HUES6 (cell line): ENCODE results near the gene SPATA31C2.
"Not testable (repeated sequence)": the region's sequence is repeated elsewhere in the genome, so short reads cannot be mapped to it uniquely, and the experiment has no call there.

Experiments used
- H3K27ac ChIP-seq: 2 replicates; pipeline ENCODE4 v1.7.0; 2013; ENCODE audit warnings: low read depth, mild to moderate bottlenecking, low read length, inconsistent platforms
- H3K27me3 ChIP-seq: 2 replicates; pipeline ENCODE4 v1.6.1; 2013; ENCODE audit warnings: low read length; ENCODE audit not compliant: control insufficient read depth, insufficient read depth
- H3K36me3 ChIP-seq: 2 replicates; pipeline ENCODE4 v1.6.1; 2013; ENCODE audit warnings: low read length; ENCODE audit not compliant: control insufficient read depth, insufficient read depth
- H3K4me1 ChIP-seq: 2 replicates; pipeline ENCODE4 v1.6.1; 2013; ENCODE audit warnings: low read length; ENCODE audit not compliant: control insufficient read depth, insufficient read depth
- H3K4me3 ChIP-seq: 2 replicates; pipeline ENCODE4 v1.5.1; 2013; ENCODE audit warnings: low read depth, low read length
- H3K9ac ChIP-seq: one replicate; pipeline ENCODE4 v1.6.1; 2013; ENCODE audit warnings: mild to moderate bottlenecking, low read length
- H3K9me3 ChIP-seq: 2 replicates; pipeline ENCODE4 v1.6.1; 2013; ENCODE audit warnings: low read depth, low read length; ENCODE audit not compliant: control insufficient read depth, insufficient read depth

SPATA31C2 gene

GRCh38 chr9:88138375-88138774 is at the start of gene SPATA31C2:
Gene SPATA31C2 (minus strand): TSS chr9:88138475. CDS start chr9:88138446, 29 bp downstream.
- not testable (repeated sequence) for H3K27ac ChIP-seq, H3K27me3 ChIP-seq, H3K9ac ChIP-seq, H3K9me3 ChIP-seq, H3K4me3 ChIP-seq, H3K4me1 ChIP-seq, H3K36me3 ChIP-seq

- no peaks in the 10 kb centered on the region for H3K9me3 ChIP-seq
- H3K4me1 ChIP-seq: no peaks in the 10 kb centered on the region
- H3K27ac ChIP-seq: no peak overlapping the region
- no peaks in the 10 kb centered on the region for H3K36me3 ChIP-seq
- H3K9ac ChIP-seq: no peak overlapping the region
- no peaks in the 10 kb centered on the region for H3K27me3 ChIP-seq
- no peak overlapping the region for H3K4me3 ChIP-seq
Observed at GRCh38 chr9:88187631-88188030, 49.4 kb upstream of the SPATA31C2 start.

- Histone ChIP-seq H3K9me3 (no peaks in the 10 kb centered on the region), H3K4me3 (no peak overlapping the region), H3K36me3 (no peaks in the 10 kb centered on the region), H3K9ac (no peak overlapping the region), H3K27ac (no peak overlapping the region), H3K4me1 (no peaks in the 10 kb centered on the region), H3K27me3 (no peaks in the 10 kb centered on the region)
Observed at GRCh38 chr9:88186495-88187110, 48.3 kb upstream of the SPATA31C2 start.

- Histone ChIP-seq H3K27ac (no peak overlapping the region), H3K9me3 (no peaks in the 10 kb centered on the region), H3K4me1 (no peaks in the 10 kb centered on the region), H3K4me3 (no peak overlapping the region), H3K27me3 (no peaks in the 10 kb centered on the region), H3K36me3 (no peaks in the 10 kb centered on the region), H3K9ac (no peak overlapping the region)
Observed at GRCh38 chr9:88184976-88185375, 46.7 kb upstream of the SPATA31C2 start.

- H3K9ac ChIP-seq: no peak overlapping the region
- no peak overlapping the region for H3K4me3 ChIP-seq
- no peaks in the 10 kb centered on the region for H3K36me3 ChIP-seq
- no peaks in the 10 kb centered on the region for H3K27me3 ChIP-seq
- no peak overlapping the region for H3K27ac ChIP-seq
- H3K9me3 ChIP-seq: no peaks in the 10 kb centered on the region
- no peaks in the 10 kb centered on the region for H3K4me1 ChIP-seq
Observed at GRCh38 chr9:88183798-88184495, 45.7 kb upstream of the SPATA31C2 start.

GRCh38 chr9:88182501-88182900 is 44.2 kb upstream of the SPATA31C2 start:
- Histone ChIP-seq H3K27ac (no peak overlapping the region), H3K4me3 (no peak overlapping the region), H3K9ac (no peak overlapping the region), H3K9me3 (no peaks in the 10 kb centered on the region), H3K36me3 (no peaks in the 10 kb centered on the region), H3K4me1 (no peaks in the 10 kb centered on the region), H3K27me3 (no peaks in the 10 kb centered on the region)

- Histone ChIP-seq H3K27ac (no peak overlapping the region), H3K9ac (no peak overlapping the region), H3K4me3 (no peak overlapping the region), H3K4me1 (no peaks in the 10 kb centered on the region; the same call in 1 of the 2 replicates), H3K27me3 (no peaks in the 10 kb centered on the region), H3K36me3 (no peaks in the 10 kb centered on the region), H3K9me3 (no peaks in the 10 kb centered on the region)
Observed at GRCh38 chr9:88180081-88180765, 41.9 kb upstream of the SPATA31C2 start.

- no peak overlapping the region for H3K4me3 ChIP-seq
- H3K4me1 ChIP-seq: no peaks in the 10 kb centered on the region; the same call in 1 of the 2 replicates
- no peaks in the 10 kb centered on the region for H3K36me3 ChIP-seq
- H3K27ac ChIP-seq: no peak overlapping the region
- H3K27me3 ChIP-seq: no peaks in the 10 kb centered on the region
- H3K9me3 ChIP-seq: no peaks in the 10 kb centered on the region
- H3K9ac ChIP-seq: no peak overlapping the region
Observed at GRCh38 chr9:88179062-88179521, 40.8 kb upstream of the SPATA31C2 start.

- H3K27ac ChIP-seq: no peak overlapping the region
- H3K9me3 ChIP-seq: no peaks in the 10 kb centered on the region
- H3K4me3 ChIP-seq: no peak overlapping the region
- H3K4me1 ChIP-seq: no peaks in the 10 kb centered on the region; the same call in 1 of the 2 replicates
- no peaks in the 10 kb centered on the region for H3K27me3 ChIP-seq
- no peaks in the 10 kb centered on the region for H3K36me3 ChIP-seq
- H3K9ac ChIP-seq: no peak overlapping the region
Observed at GRCh38 chr9:88178641-88179040, 40.4 kb upstream of the SPATA31C2 start.

GRCh38 chr9:88177371-88177770 is 39.1 kb upstream of the SPATA31C2 start:
- Histone ChIP-seq H3K4me3 (no peak overlapping the region), H3K9ac (no peak overlapping the region), H3K9me3 (no peaks in the 10 kb centered on the region), H3K27me3 (no peaks in the 10 kb centered on the region), H3K27ac (no peak overlapping the region), H3K36me3 (no peaks in the 10 kb centered on the region), H3K4me1 (no peaks in the 10 kb centered on the region; the same call in 1 of the 2 replicates)

- no peaks in the 10 kb centered on the region; the same call in 1 of the 2 replicates for H3K4me1 ChIP-seq
- H3K4me3 ChIP-seq: no peak overlapping the region
- H3K27me3 ChIP-seq: no peaks in the 10 kb centered on the region
- no peak overlapping the region for H3K9ac ChIP-seq
- no peaks in the 10 kb centered on the region for H3K9me3 ChIP-seq
- no peak overlapping the region for H3K27ac ChIP-seq
- no peaks in the 10 kb centered on the region for H3K36me3 ChIP-seq
Observed at GRCh38 chr9:88174324-88174723, 36.0 kb upstream of the SPATA31C2 start.
